ENCODE results near the gene CALHM3.
"Not testable (repeated sequence)": the region's sequence is repeated elsewhere in the genome, so short reads cannot be mapped to it uniquely, and the experiment has no call there.

- not testable (repeated sequence) for TF ChIP-seq CTCF (IDR thresholded peaks at IDR 0.05; ENCODE audit: poor library complexity, severe bottlenecking); SMC3 (conservative IDR thresholded peaks at IDR 0.05; ENCODE audit: poor library complexity); TAF1 (IDR thresholded peaks at IDR 0.05; ENCODE audit: low read depth)
Measured at GRCh38 chr10:103527476-103527875, 48.4 kb upstream of the CALHM3 start.
